KOPT-K1 (cell line): ENCODE data around the gene SIK3.

Experiments
- H3K27ac ChIP-seq: fragments of 200-600 bp; sonication (generic); 2 replicates; pipeline ENCODE4 v1.5.1; 2016; ENCODE audit warnings: antibody characterized with exemption, mild to moderate bottlenecking, low read depth, low read length; ENCODE audit not compliant: poor library complexity, severe bottlenecking
- H3K36me3 ChIP-seq: fragments of 200-600 bp; sonication (generic); 2 replicates; pipeline ENCODE4 v1.5.1; 2017; ENCODE audit warnings: antibody characterized with exemption, mild to moderate bottlenecking, low read length, moderate library complexity; ENCODE audit not compliant: insufficient read depth
- H3K9me3 ChIP-seq: fragments of 200-600 bp; sonication (generic); 2 replicates; pipeline ENCODE4 v1.5.1; 2017; ENCODE audit warnings: antibody characterized with exemption, low read length, mild to moderate bottlenecking; ENCODE audit not compliant: insufficient read depth, poor library complexity, severe bottlenecking

SIK3 gene

DNA sequence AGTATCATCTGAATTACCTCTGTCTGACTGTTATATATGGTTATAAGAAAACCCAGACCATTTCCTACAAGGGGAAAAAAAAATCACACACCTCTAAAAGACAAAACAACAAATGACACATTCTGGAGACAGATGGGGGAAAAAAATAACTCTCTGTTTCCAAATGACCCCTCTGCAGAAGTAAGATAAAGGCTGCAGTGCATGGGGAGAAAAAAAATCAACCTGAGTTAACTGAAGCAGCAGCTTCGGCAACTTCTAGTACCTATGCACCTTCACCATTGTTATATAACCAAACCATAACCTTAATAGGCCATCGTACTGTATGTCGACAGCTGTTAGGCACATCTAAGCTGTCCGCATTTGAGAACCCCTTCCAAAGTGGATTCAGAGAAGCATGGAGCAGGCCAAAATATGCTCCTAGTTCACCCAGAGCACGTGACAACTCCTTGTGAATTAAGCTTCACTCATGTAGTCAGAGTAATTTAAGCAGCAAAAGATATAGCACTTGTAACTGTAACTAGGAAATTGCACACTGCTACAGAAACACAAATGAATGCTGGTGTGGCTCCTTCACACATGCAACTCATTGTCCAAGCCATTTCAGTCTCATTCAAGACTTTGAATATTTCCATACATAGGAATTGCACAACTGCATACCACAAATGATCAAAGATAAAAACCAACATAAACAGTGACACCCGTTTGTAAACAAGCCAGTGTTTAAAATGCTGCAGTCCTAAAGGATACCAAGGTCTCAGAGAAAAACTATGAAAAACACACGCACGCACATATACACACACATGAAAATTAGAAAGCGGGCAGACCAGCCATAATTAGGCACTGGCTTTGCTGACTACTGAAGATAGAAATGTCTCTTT is 2.7 kb downstream of the SIK3 start:
- Histone ChIP-seq H3K36me3 (no peaks in the 10 kb centered on the region), H3K27ac (no peak overlapping the region), H3K9me3 (no peaks in the 10 kb centered on the region)

DNA sequence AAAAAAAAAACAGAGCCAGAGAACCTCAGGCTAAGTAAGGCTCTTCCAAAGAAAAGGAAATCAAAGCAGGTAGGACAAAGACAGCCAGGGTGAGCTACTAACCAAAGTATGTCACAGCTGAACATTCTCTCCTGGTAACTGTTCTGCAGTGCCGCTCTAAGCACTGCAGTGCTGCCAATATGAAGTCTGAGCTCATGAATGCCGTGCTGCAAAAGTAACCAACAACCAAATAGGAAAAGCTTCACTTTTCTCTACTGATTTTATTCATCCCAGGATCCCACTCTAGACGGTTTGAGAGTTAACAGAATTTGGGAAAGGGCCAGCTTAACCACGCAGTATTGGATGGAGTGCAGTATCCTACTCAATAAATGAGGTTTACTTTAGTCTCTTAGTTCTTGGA is 3.5 kb downstream of the SIK3 start:
- no peak overlapping the region for H3K27ac ChIP-seq
- H3K9me3 ChIP-seq = no peaks in the 10 kb centered on the region
- no peaks in the 10 kb centered on the region for H3K36me3 ChIP-seq

DNA sequence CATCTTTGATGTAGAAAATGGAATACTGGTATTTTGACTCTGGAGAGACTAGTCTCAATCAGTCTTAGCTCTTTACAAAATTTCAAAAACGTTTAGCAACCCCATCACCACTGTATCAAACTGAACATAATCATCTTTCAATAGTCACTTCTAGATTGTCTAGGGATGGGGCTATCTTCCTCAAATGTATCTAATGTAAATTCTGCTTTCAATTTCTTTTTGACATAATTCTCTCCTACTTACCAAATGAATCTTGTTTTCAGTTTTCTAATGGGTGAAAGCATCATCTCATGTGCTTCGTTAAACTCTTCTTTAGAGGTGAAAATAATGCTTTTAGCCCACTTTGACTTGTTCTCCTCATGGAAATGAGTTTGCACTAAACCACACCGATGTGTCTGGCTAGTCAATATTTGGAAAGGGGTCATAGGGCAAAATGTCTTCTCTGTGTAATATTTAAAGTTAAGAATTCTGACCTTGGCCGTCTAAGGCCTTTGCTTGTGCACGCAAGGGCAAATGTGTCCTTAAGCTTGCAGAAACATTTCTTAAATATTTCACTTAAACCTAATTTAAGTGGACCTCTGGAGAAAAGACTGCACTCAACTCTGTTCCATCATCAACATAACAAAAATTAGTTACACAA is 5.2 kb downstream of the SIK3 start:
- Histone ChIP-seq H3K27ac (no peak overlapping the region), H3K9me3 (no peaks in the 10 kb centered on the region)

DNA sequence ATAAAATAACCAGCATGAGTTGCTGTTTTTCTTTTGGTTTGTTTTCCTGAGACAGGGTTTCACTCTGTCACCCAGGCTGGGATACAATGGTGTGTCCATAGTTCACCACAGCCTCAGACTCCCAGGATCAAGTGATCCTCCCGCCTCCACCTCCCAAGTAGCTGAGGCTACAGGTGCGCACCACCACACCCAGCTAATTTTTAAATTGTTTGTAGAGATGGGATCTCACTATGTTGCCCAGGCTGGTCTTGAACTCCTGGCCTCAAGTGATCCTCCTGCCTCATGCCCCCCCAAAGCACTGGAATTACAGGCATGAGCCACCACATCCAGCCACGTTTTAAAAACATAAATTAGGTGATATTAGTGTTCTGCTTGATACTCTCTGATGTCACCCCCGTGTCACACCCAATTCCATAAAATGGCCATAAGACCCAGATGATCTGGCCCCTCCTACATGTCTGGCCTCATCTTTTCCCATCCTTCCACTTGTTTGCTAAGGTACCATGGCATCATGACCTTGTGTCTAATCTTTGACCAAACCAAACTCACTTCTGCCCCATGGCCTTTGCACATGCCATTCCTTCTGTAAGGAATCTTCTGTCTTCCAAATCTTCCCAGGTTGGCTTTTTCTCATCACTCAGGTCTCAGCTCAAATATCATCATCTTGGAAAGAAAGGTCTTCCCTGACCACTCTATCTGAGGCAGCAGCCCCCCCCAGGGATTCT is 6.3 kb downstream of the SIK3 start:
- H3K36me3 ChIP-seq = no peaks in the 10 kb centered on the region
- H3K9me3 ChIP-seq = no peaks in the 10 kb centered on the region
- H3K27ac ChIP-seq = no peak overlapping the region

More for the DNA sequence above, 5.2 kb downstream of the SIK3 start:
- no peaks in the 10 kb centered on the region for H3K36me3 ChIP-seq

DNA sequence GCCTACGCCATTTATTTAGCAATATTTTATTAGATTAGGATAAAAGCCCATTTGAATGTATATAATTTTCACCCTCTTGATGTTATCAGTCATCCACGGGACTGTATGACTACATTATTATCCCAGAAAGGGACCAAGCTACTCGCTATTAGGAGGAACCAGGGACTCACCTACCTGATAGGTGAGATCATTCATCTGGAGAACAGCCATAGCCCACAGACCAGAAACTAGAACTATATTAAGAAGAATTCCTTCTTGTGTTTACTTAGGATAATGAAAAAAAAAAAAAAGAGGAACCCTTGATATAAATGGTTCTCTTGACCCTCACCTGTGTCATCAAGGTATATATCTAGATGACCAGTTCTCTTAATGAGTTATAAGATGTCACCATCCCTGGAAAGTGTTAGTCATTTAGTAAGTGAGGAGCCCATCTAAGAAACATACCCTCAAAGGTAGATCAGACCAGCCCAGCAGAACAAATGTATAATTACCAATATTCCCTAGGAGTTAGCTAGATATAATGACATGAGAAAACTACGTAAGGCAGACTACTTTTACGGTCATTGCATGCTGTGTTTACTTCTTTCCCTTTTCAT is 8.0 kb downstream of the SIK3 start:
- Histone ChIP-seq H3K36me3 (no peaks in the 10 kb centered on the region), H3K27ac (no peak overlapping the region), H3K9me3 (no peaks in the 10 kb centered on the region)

DNA sequence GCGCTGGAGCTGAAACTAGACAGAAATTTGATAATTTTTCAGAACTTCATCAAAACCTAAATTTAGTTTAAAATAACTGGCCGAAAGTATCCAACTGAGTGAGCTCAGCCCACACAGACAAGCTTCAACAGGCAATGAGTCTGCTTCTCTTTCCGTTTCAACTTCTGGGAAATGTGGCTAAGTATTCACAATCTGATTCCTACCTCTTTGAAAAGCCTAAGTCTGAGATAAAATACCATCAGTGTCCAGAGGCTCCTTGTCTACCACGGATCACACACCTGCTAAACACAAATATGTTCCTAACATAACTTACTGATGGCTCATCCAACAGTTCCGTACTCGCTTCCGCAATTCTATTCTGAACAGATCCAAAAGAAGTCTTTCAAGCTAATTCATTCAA is 8.5 kb downstream of the SIK3 start:
- Histone ChIP-seq H3K9me3 (no peaks in the 10 kb centered on the region), H3K36me3 (no peaks in the 10 kb centered on the region), H3K27ac (no peak overlapping the region)

DNA sequence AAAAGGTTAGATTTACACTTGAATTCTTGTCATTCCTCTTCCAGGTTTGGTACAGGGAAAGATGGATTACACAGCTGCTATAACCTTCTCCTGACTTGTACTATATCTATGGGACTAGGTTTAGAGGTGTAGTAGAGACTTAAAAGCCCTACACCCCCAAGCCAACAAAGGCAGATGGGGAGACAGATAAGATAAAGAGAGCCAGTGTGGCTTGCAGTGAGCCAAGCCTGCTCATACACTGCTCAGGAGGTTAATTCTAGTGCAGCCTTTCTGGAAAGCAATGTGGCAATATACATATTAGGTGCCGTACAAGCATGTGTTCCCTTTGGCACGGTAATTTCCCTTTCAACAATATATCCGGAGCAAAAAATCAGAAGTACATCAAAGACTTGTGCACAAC is 10.8 kb downstream of the SIK3 start:
- H3K9me3 ChIP-seq = no peaks in the 10 kb centered on the region
- no peak overlapping the region for H3K27ac ChIP-seq
- no peaks in the 10 kb centered on the region for H3K36me3 ChIP-seq

DNA sequence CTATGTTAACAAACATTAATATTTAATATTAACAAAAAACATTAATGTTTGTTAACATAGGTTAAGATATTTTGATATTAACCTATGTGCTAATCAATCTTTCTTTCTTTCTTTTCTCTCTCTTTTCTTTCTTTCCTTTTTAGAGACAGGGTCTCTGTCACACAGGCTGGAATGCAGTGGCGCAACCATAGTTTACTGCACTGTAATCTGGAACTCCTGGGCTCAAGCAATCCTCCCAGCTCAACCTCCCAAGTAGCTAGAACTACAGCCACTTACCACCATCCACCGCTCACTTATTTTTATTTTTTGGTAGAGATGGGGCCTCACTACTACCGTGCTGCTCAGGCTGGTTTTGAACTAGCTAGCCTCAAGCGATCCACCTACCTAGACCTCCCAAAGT is 13.2 kb downstream of the SIK3 start:
- Histone ChIP-seq H3K27ac (no peak overlapping the region), H3K9me3 (no peaks in the 10 kb centered on the region), H3K36me3 (no peaks in the 10 kb centered on the region)

DNA sequence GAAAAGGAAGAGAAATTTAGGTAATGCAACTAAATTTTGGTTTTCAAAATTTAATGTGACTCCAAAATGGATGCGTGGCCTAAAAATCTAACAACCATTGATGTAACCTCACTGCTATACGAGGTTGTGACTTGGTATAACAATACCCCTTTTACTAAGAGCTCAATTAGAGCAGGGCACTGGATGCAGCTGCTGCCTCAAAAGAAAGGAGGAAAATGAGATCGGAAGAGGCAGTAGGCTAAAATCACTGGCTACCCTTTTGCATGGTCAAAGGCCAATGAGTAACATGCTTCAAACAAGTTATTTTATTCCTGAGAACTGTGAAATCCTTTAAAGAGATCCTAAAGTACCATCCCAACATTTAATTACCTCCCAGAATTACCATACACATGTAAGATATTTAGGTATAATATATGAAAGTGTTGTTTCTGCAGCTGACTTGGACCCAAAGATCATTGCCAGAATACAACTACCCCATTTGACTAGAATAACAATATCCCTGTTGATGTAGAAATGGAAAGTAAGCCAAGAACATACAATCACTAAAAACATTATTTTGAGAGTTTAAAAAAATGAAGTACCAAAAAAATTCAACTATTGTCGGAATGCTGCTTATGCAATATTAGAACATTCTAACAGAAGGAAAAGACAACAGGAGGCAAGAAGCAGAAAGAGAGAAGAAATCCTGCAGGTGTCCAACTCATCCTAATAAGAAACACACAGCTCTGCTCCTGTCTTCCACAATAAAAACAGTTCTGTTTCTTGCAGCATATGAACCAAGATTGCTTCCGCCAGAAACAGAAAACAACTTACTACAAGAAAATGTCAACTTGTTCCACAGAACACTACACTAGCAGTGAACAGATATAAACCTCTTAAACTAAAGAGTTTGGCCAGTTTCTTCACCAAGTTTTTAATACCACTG is 15.0 kb downstream of the SIK3 start:
- Histone ChIP-seq H3K36me3 (no peaks in the 10 kb centered on the region), H3K9me3 (no peaks in the 10 kb centered on the region), H3K27ac (no peak overlapping the region)

DNA sequence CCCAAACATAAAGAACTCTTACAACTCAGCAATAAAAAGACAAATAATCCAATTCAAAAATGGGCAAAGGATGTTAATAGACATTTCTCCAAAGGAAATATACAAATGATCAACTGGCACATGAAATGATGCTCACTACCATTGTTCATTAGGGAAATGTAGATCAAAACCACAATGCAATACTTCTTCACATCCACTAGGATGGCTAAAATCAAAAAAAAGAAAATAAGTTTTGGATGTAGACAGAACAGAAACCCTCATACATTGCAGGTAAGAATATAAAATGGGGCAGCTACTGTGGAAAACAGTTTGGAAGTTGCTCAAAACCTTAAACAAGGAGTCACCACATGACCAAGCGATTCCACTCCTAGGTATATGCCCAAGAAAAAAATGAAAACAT is 16.3 kb downstream of the SIK3 start:
- Histone ChIP-seq H3K9me3 (no peaks in the 10 kb centered on the region), H3K27ac (no peak overlapping the region), H3K36me3 (no peaks in the 10 kb centered on the region)

DNA sequence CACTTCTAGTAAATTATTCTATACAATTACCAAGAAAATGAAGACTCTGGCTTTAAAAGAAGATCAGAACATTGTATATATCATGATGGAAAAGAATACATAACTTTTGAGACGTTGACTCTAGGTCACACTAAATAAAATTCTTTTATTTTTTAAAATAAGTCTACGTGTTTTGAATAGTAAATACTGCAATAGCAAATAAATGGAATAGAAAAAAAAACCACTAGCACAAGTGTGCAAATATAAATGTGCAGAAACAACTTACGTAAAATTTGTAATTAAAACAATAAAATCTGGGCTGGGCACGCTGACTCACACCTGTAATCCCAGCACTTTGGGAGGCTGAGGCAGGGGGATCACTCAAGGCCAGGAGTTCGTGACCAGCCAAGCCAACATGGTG is 17.9 kb downstream of the SIK3 start:
- H3K27ac ChIP-seq = no peak overlapping the region
- no peaks in the 10 kb centered on the region for H3K9me3 ChIP-seq
- no peaks in the 10 kb centered on the region for H3K36me3 ChIP-seq

DNA sequence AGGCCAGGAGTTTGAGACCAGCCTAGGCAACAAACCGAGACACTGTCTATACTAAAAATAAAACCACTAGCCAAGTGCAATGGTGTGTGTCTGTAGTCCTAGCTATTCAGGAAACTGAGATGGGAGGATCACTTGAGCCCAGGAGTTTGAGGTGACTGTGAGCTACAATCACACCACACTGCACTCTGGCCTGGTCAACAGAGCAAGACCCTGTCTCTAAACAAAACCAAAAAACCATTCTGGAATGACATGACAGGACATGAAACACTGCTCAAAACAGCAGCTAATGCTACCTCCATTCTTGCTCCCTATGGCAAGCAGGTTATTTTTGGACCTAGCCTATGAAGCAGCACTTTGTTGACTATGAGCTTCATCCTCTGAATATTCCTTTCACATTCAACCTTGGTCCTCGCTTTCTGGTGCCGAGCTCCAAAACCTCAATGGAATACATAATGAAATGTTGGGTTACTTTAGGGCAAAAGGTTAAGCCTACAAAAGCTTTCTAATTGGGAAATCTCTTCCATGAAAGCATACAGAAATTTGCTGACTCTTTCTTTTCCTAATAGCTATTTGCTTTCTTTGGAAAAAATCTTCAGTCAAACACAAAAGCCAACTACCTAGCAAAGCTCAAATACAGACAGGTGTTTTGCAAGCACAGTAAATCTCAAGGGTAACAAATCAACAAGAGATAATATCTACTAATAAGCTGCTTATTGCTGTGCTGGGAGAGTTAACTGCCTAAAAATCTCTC is 21.1 kb downstream of the SIK3 start:
- Histone ChIP-seq H3K9me3 (no peaks in the 10 kb centered on the region), H3K27ac (no peak overlapping the region), H3K36me3 (no peaks in the 10 kb centered on the region)

DNA sequence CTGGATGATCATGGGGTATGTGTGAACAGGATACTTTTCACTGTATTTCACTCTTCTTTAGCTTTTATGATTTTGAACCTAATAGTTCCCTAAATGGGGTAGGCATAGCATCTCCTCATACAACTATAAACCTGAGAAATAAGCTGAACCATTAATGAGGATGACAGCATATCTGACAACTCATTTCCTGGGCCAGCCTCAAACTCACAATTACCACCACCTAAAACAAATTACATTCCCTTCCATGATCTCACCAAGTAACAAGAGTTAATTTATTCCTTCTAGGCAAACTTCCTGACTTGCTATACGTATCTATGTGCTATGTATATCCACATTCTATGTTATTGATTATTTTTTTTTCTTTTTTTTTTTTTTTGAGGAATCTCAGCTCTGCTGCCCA is 23.0 kb downstream of the SIK3 start:
- H3K27ac ChIP-seq = no peak overlapping the region

DNA sequence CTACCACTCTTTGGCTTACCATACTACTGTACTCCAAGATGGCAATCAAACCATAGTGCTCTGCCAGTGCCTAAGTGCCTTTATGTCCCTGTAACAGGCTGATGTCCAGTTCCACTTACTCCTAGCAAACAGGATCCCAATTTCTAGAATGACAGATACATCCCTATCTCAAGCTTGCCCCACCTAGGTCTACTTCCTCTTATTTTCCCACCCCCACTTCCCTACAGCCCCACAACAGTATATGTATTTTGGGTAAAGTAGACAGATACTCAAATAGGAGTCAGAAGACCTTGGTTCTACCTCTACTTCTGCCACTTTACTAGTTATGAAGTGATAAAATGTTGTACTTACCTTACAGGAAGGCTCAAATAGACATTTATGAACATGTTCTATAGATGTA is 24.1 kb downstream of the SIK3 start:
- H3K36me3 ChIP-seq = no peaks in the 10 kb centered on the region
- H3K27ac ChIP-seq = no peak overlapping the region

More for the DNA sequence above, 23.0 kb downstream of the SIK3 start:
- Histone ChIP-seq H3K36me3 (no peaks in the 10 kb centered on the region), H3K9me3 (no peaks in the 10 kb centered on the region)

More for the DNA sequence above, 24.1 kb downstream of the SIK3 start:
- no peaks in the 10 kb centered on the region for H3K9me3 ChIP-seq
